ENCODE data around the gene PPP2R3A.
"Not testable (repeated sequence)": the region's sequence is repeated elsewhere in the genome, so short reads cannot be mapped to it uniquely, and the experiment has no call there.

PPP2R3A gene

GRCh38 chr3:136120373-136121348, 155.1 kb downstream of the PPP2R3A start:
- no peak for DNase-seq (ENCODE audit: insufficient read length, low spot score)
- no peak for FAIRE-seq
- no peak for TF ChIP-seq CTCF (IDR thresholded peaks at IDR 0.05; ENCODE audit: insufficient read depth, missing control alignments)

- no peak for TF ChIP-seq CTCF (IDR thresholded peaks at IDR 0.05; ENCODE audit: insufficient read depth, missing control alignments)
- FAIRE-seq = no peak
Measured at GRCh38 chr3:136122006-136122405, 156.5 kb downstream of the PPP2R3A start.

GRCh38 chr3:136131647-136132046, 166.1 kb downstream of the PPP2R3A start:
- FAIRE-seq; DNase-seq (ENCODE audit: insufficient read length, low spot score): not testable (repeated sequence)

More at GRCh38 chr3:136122006-136122405, 156.5 kb downstream of the PPP2R3A start:
- no peak for DNase-seq (ENCODE audit: insufficient read length, low spot score)

GRCh38 chr3:136134091-136134490, 168.6 kb downstream of the PPP2R3A start:
- no peak for TF ChIP-seq CTCF (IDR thresholded peaks at IDR 0.05; ENCODE audit: insufficient read depth, missing control alignments)
- DNase-seq (ENCODE audit: insufficient read length, low spot score) = no peak

GRCh38 chr3:136135039-136135802, 169.7 kb downstream of the PPP2R3A start:
- no peak for TF ChIP-seq CTCF (IDR thresholded peaks at IDR 0.05; ENCODE audit: insufficient read depth, missing control alignments)
- DNase-seq (ENCODE audit: insufficient read length, low spot score) (no peak), FAIRE-seq (no peak)

More at GRCh38 chr3:136134091-136134490, 168.6 kb downstream of the PPP2R3A start:
- FAIRE-seq = no peak

- FAIRE-seq (no peak), DNase-seq (ENCODE audit: insufficient read length, low spot score) (no peak)
- no peak for TF ChIP-seq CTCF (IDR thresholded peaks at IDR 0.05; ENCODE audit: insufficient read depth, missing control alignments)
Measured at GRCh38 chr3:136136454-136136853, 170.9 kb downstream of the PPP2R3A start.

GRCh38 chr3:136141291-136141785, 175.8 kb downstream of the PPP2R3A start:
- DNase-seq (ENCODE audit: insufficient read length, low spot score) (no peak), FAIRE-seq (no peak)

More at GRCh38 chr3:136141291-136141785, 175.8 kb downstream of the PPP2R3A start:
- TF ChIP-seq CTCF (IDR thresholded peaks at IDR 0.05; ENCODE audit: insufficient read depth, missing control alignments) = no peak

All from D721Med (cell line).